Measurements from ENCODE around the gene OSBPL7.

The OSBPL7 gene

DNA sequence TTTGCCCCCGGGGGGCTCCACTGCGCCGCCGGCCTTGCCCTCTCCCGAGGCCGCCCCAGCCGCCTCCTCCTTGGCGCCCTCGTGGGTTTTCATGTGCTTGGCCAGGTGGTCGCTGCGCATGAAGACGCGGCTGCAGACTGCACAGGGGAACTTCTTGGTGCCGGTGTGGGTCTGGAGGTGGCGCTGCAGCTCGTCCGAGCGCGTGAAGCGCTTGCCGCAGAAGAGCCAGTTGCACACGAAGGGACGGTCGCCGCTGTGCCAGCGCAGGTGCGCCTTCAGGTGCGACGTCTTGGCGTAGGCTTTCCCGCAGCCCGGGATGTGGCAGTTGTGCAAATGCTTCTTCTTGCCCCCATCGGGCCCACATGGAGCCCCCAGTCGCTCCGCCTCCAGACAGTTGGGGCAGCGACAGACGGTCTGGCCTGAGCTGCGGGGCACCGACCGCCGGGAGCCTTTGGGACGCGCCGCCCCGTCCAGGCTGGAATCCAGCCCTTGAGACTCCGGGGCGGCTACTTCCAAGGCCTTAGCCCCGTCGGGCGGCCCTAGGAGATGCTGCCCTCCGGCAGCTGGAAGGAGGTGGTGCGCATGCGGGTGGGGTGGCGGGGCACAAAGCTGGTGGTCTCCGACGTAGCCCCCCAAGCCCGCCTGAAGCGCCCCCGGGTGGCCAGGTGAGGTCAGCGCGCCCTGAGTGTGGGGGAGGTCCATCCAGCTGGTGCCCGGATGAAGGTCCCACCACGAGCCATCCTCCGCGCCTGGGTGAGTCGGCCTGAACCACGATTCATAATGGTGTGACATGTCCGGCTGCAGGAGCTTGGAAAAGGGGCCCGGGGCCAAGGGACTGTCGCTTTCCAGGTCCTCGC, 26.0 kb upstream of the OSBPL7 start:
- DNase-seq (ENCODE audit: low read depth) = no peak

- DNase-seq (ENCODE audit: low read depth) = no peak
Observed at GRCh38 chr17:47846716-47847340, 25.2 kb upstream of the OSBPL7 start.

DNA sequence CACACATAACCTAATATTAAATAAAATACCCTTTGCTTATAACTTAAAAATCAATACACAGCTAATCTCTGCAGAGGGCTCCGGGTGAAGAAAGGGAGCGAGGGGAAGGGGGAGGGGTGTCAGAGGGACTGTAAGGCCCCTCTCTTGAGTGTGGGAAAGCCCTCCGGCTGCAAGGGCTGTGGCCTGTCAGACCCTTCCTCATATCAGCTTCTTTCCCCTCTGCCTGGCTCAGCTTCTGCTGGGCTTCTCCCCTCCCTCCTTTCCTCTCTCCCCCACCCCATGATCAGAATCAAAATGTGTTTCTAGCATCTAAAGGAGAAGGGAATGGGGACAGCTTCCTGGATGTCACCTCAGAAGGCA, 24.1 kb upstream of the OSBPL7 start:
- DNase-seq (ENCODE audit: low read depth) = no peak

DNA sequence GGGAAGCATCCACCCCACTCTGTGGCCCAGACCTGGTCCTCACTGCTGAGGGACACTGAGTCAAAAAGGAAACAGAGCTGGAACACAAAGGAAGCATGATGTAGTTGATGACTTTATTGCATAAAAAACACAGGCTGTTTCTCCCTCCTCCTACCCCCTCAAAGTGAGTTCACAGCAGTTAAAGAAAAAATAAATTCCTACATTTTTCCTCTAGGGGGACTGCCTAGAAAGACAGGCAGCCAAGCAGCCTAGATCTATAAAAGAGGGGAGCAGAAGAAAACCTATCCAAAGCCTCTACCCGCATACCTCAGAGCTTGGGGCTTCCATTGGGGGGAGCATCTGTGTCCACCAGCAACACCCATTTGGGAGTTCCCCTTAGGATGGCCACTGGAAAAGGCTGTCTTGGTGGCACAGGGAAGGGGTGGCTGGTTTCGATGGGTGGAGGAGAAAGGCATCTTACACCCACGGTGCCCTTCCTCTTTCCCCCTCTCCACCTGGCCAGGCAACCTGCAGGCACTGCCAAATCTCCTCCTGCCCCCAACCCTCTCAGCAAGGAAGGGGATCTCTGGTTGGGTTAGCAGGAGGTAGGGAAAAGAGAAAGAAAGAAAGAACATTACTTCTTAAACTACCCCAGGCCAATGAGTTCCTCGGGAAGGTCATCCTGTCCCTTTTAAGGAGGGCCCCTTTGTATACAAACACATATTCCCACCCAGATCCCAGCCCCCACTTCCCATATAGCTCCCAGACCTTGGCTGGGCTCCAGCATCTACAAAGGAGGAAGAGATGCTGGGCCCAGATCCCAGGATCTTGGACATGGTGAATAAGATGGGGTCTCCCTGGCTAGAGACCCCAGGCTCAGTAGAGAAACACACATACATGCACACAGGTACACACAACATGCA, 23.5 kb upstream of the OSBPL7 start:
- no peak for DNase-seq (ENCODE audit: low read depth)

GRCh38 chr17:47844227-47844626, 22.6 kb upstream of the OSBPL7 start:
- DNase-seq (ENCODE audit: low read depth) = no peak

DNA sequence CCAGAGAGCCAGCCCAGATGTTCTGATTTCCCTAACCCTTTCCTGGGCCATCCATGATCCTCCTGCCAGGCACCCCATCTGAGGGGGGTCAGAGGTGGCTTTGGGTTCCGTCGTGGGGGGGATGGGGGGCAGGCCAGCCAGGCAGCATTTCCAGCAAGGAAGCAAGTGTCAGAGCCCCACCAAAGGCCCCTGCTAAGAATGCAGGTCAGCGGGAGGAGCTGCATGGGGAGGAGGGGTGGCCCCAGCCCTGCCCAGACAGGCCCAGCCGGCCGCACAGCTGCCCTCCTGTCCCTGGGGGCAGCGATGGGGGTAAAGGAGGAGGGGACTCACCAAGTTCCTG, 21.8 kb upstream of the OSBPL7 start:
- no peak for DNase-seq (ENCODE audit: low read depth)

- no peak for DNase-seq (ENCODE audit: low read depth)
Observed at GRCh38 chr17:47841488-47842291, 20.1 kb upstream of the OSBPL7 start.

- DNase-seq (ENCODE audit: low read depth) = peak; percentile 82
Observed at GRCh38 chr17:47840742-47841487, 19.3 kb upstream of the OSBPL7 start, which contains the start of gene SCRN2. Gene SCRN2, minus strand, starts transcription at chr17:47841273. Its CDS starts 430 bp downstream, at chr17:47840843.

DNA sequence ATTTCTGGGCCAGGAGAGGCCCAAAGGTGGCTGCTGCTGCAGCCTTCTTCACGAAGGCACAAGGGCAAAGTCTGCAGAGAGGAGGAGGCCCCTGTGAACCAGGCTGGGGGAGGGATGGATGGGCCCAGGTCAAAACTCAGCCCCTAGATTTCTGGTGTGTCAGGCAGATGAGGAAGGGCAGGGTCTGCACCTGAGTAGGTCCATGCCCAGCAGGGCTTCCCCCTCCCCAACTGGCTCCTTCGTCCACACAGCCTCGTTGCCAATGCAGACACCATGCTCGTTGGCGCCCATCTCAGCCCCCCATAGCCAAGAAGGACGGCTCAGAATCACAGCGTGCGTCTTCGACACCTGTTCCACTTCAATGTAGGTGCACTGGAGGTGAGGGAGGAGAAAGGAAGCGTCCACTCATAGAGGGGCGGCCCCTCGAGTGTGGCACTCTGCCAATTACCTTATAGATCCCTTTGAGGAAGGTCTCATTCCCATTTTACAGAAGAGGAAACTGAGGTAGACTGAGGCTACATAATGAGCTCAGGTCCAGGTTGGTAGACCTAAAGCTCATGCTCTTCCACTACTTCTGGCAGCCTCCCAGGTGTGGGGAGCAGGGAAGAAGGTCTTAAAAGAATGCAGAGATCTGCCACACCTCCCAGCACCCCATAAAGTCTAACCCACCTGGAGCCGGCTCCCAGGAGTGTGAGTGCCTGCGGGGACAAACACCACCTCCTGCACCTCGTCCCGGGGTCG, 18.6 kb upstream of the OSBPL7 start:
- no peak for DNase-seq (ENCODE audit: low read depth)

DNA sequence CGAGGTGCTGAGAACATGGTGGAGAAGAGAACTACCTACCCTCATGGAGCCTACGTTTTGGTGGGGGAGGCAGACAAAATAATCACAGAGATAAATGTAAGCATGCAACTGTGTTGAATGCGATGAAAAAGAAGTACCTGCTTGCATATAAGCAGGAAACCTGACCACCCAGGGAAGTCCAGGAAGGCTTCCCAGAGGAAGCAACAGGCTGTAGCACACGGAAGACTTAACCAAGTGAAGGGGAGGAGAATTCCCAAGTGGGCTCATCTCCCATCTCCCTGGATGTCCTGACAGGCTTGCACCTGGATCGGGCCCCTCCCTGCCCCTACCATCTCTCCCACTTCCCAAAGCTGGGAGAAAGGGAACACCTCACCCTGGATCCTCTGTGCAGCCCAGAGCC, 17.5 kb upstream of the OSBPL7 start:
- DNase-seq (ENCODE audit: low read depth) = no peak

DNA sequence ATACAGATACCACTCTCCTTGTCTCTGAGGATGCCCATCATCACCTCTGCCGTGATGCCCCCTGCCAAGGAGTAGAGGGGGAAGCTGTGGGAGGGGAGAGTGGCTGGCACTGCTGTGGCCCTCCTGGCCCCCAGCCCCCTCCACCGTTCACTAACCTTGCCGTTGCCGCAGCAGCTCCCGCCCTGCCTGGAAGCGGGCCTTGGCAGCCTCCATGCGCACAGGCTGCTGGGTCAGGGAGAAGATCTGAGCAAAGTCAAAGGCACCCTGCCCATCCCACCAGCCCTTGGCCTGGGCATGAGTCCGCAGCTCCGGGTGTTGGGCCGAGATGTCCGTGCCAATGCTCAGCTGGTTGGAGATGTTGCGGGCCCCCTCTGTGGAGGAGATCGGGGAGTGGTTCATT, 17.0 kb upstream of the OSBPL7 start:
- DNase-seq (ENCODE audit: low read depth) = no peak

DNA sequence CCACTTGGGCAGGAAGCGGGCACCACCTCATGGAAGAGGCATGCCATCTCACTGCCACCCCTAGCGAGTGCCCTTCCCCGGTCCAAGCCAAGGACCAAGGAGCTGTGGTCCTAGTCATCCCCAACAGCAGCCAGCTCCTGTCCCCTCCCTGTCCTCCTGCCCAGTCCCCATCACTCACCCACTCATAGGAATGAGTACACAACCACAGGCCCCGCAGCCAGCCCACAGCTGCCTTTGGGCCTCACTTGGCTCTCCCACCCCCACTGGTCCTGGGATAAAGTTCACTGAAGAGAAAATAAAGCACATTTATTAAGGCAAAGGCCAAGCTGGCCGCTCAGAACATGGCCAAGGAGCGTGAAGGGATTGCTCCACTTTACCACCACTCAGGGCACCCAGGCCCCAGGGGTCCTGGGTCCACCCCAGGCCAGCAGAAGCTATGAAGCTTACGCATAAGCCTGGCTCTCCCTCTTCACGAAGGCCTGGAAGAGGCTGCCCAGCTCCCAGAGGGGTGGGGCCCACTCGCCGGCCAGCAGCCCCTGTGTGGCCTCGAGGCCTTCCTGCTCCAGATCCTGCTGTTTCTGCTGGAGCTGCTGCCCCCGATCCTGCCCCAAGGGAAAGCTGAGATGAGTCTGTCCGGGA, 15.9 kb upstream of the OSBPL7 start:
- DNase-seq (ENCODE audit: low read depth) = no peak

GRCh38 chr17:47836601-47837000, 15.0 kb upstream of the OSBPL7 start:
- DNase-seq (ENCODE audit: low read depth) = no peak

- no peak for DNase-seq (ENCODE audit: low read depth)
Observed at GRCh38 chr17:47834756-47835155, 13.2 kb upstream of the OSBPL7 start.

- no peak for DNase-seq (ENCODE audit: low read depth)
Observed at GRCh38 chr17:47831934-47832327, 10.3 kb upstream of the OSBPL7 start.

DNA sequence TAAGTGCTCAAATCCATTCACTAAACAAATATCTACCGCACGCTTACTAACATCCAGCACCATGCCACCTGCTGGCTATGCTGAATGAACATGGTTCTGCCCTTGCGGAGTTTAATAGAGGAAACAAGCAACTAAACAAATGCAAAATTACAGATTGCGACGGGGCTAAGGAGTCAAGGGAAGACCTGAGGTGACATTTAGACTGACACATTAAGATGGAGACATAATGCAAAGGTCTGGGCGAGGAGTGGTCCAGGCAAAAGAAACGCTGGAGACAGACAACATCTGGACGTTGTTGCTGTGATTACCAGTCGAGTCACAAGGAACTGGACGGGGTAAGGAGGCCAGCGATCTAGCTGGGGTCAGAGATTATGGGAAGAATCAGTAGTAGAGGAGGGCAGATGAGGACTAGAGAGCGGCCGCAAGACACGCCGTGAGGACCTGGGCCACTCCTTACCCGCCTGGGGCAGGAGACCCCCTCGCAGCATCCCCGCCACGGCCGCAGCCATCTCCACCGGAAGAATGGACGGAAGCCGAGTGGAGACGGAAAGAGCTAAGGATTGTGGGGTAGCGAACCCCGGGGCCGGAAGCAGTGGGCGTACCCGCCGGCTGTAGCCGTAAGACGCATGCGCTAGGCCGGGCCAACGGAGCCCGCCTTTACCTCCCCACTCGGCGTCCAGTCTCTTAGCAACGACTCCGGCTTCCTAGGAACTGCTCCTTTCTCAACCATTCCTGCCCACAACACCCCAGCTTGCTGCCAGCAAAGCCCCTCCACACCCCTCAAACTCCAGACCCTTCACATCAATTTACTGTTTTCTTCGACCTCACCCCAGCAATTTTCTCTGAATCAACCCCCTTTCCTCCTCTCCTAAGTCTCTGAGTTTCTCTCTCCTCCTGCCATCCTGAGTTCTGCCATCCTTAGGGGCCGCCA, 9.7 kb upstream of the OSBPL7 start, which contains the start of the genes LRRC46 and MRPL10:
LRRC46 (plus strand) TSS at position 668 of the 931 bp plus-strand sequence. CDS start 320 bp downstream, outside the sequence.
MRPL10 (minus strand) TSS at position 539 of the 931 bp plus-strand sequence; CDS start at position 509, 30 bp downstream.
- peak; percentile 88 for DNase-seq (ENCODE audit: low read depth)

DNA sequence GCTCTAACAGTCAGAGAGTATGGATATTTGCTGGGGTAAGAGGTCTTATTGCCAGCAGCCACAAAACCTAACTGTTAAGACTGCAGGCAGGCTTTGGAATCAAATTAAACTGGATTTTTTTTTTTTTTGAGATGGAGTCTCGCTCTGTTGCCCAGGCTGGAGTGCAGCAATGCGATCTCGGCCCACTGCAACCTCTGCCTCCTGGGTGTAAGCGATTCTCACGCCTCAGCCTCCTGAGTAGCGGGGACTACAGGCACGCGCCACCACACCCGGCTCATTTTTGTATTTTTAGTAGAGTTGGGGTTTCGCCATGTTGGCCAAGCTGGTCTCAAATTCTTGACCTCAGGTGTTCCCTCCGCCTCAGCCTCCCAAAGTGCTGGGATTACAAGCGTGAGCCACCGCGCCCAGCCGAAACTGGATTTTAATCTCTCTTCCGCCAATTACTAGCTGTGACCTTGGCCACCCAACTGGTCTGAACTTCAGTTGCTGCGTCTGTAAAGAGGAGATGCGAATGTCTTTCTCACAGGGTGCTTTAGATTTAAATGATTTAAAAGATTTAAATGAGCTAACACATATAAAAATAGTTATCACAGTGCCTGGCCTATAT, 8.9 kb upstream of the OSBPL7 start:
- no peak for DNase-seq (ENCODE audit: low read depth)

DNA sequence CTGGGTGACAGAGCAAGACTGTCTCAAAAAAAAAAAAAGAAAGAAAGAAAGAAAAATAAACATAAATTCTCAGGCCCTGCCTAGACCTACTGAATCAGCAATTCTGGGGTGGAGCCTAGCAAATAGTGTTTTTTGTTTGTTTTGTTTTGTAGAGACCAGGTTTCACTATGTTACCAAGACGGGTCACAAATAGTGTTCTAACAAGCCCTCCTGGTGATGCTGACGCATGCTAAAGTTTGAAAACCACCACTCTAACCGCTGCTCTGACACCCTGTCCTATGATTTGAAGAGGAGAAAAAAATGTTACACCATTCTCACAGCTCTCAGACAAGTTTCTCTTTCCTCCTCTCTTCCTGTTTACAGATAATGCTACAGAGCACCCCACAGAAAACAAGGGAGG, 8.3 kb upstream of the OSBPL7 start:
- no peak for DNase-seq (ENCODE audit: low read depth)

Measured in stimulated activated CD8-positive, alpha-beta memory T cell treated with anti-CD3 and anti-CD28 coated beads, Interleukin-7, amount 100 ng/mL, for 24 hours (primary cell).